ENCODE data around the gene VTI1A. TPM values are rescaled to one million over a fixed set of nuclear protein-coding genes. Genes with fewer than 3 reads are reported as not detected.
"Not testable (repeated sequence)": the region's sequence is repeated elsewhere in the genome, so short reads cannot be mapped to it uniquely, and the experiment has no call there.

VTI1A gene
- total and polyA plus RNA-seq, 7 donors: 9.9 to 31.5 (median 20.1) TPM

GRCh38 chr10:112533916-112534315 is 86.9 kb downstream of the VTI1A start:
- no peak overlapping the region for H3K27ac ChIP-seq

GRCh38 chr10:112535531-112535951 is 88.5 kb downstream of the VTI1A start:
- no peak for TF ChIP-seq CTCF (IDR thresholded peaks at IDR 0.05)
- WGBS, 3 donors: 51 to 61% (median 61%) methylated on average over 3 of the region's 3 CpGs
- no peaks in the 10 kb centered on the region for H3K4me1 ChIP-seq
- DNase-seq: no peak
- ATAC-seq: no peak
- H3K27ac ChIP-seq: no peak overlapping the region
- no peaks in the 10 kb centered on the region for H3K27me3 ChIP-seq (ENCODE audit: insufficient read depth in 3 of 3, low read length in 2 of 3)
- no peak overlapping the region for H3K4me3 ChIP-seq
- peaks cover 0 to 24% of the 10 kb centered on the region in 2 donors for H3K36me3 ChIP-seq (ENCODE audit: insufficient read depth in 1 of 2, low read depth in 1 of 2)
- intact Hi-C loops (cut with DNase I): no loop called here
- no peaks in the 10 kb centered on the region for H3K9me3 ChIP-seq

More at GRCh38 chr10:112533916-112534315, 86.9 kb downstream of the VTI1A start:
- intact Hi-C loops (cut with DNase I): no loop called here
- H3K4me1 ChIP-seq: no peaks in the 10 kb centered on the region
- H3K9me3 ChIP-seq: no peaks in the 10 kb centered on the region
- TF ChIP-seq CTCF (IDR thresholded peaks at IDR 0.05): no peak
- 58 to 79% (median 61%) methylated on average over 1 of the region's 1 CpG for WGBS, 3 donors
- no peaks in the 10 kb centered on the region for H3K27me3 ChIP-seq (ENCODE audit: insufficient read depth in 3 of 3, low read length in 2 of 3)
- no peak for DNase-seq
- no peak for ATAC-seq
- peaks cover 0 to 10% of the 10 kb centered on the region in 2 donors for H3K36me3 ChIP-seq (ENCODE audit: insufficient read depth in 1 of 2, low read depth in 1 of 2)
- no peak overlapping the region for H3K4me3 ChIP-seq

GRCh38 chr10:112536663-112537062 is 89.6 kb downstream of the VTI1A start:
- 90 to 94% (median 92%) methylated on average over 8 of the region's 8 CpGs for WGBS, 3 donors
- ATAC-seq: no peak

DNA sequence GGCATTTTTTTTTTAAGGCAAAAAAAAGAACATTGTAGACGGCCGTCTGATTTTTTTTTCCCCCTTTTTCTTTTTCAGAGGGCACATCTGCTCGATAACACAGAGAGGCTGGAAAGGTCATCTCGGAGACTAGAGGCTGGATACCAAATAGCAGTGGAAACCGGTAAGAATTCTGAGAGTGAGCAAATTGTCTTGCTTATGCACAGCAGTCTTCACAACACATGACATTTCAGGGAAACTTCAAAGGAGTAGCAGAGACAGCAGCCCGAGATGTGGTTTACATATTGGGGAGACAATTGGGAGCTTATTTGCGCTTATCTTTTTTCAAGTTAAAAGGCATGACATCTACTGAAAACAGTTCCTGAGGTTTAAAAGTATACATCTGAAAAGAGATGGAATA is 91.2 kb downstream of the VTI1A start:
- no peak overlapping the region for H3K4me3 ChIP-seq
- ATAC-seq: no peak
- 92 to 95% (median 93%) methylated on average over 7 of the region's 7 CpGs for WGBS, 3 donors
- DNase-seq: no peak
- TF ChIP-seq CTCF (IDR thresholded peaks at IDR 0.05): no peak
- no peak overlapping the region for H3K27ac ChIP-seq
- no peaks in the 10 kb centered on the region for H3K9me3 ChIP-seq
- peaks cover 0 to 24% of the 10 kb centered on the region in 2 donors for H3K36me3 ChIP-seq (ENCODE audit: insufficient read depth in 1 of 2, low read depth in 1 of 2)
- intact Hi-C loops (cut with DNase I): no loop called here
- no peaks in the 10 kb centered on the region for H3K27me3 ChIP-seq (ENCODE audit: insufficient read depth in 3 of 3, low read length in 2 of 3)
- no peaks in the 10 kb centered on the region for H3K4me1 ChIP-seq

More at GRCh38 chr10:112536663-112537062, 89.6 kb downstream of the VTI1A start:
- no peaks in the 10 kb centered on the region for H3K27me3 ChIP-seq (ENCODE audit: insufficient read depth in 3 of 3, low read length in 2 of 3)
- no peak for DNase-seq
- no peak for TF ChIP-seq CTCF (IDR thresholded peaks at IDR 0.05)
- no peak overlapping the region for H3K27ac ChIP-seq
- H3K36me3 ChIP-seq (ENCODE audit: insufficient read depth in 1 of 2, low read depth in 1 of 2): peaks cover 0 to 24% of the 10 kb centered on the region in 2 donors
- intact Hi-C loops (cut with DNase I): no loop called here
- no peak overlapping the region for H3K4me3 ChIP-seq
- H3K9me3 ChIP-seq: no peaks in the 10 kb centered on the region
- no peaks in the 10 kb centered on the region for H3K4me1 ChIP-seq

GRCh38 chr10:112539340-112539739 is 92.3 kb downstream of the VTI1A start:
- Histone ChIP-seq H3K36me3 (ENCODE audit: insufficient read depth in 1 of 2, low read depth in 1 of 2) (peaks cover 0 to 24% of the 10 kb centered on the region in 2 donors), H3K4me3 (no peak overlapping the region), H3K4me1 (no peaks in the 10 kb centered on the region), H3K27ac (no peak overlapping the region), H3K9me3 (no peaks in the 10 kb centered on the region), H3K27me3 (ENCODE audit: insufficient read depth in 3 of 3, low read length in 2 of 3) (no peaks in the 10 kb centered on the region)
- ATAC-seq (no peak), DNase-seq (no peak)
- no peak for TF ChIP-seq CTCF (IDR thresholded peaks at IDR 0.05)
- 90 to 96% (median 95%) methylated on average over 3 of the region's 3 CpGs for WGBS, 3 donors
- intact Hi-C loops (cut with DNase I): no loop called here

- H3K27me3 ChIP-seq (ENCODE audit: insufficient read depth in 3 of 3, low read length in 2 of 3); H3K27ac ChIP-seq; H3K4me1 ChIP-seq; ATAC-seq; intact Hi-C loops (cut with DNase I); H3K4me3 ChIP-seq; H3K9me3 ChIP-seq; DNase-seq: not testable (repeated sequence)
- 95 to 99% (median 97%) methylated on average over 5 of the region's 5 CpGs for WGBS, 3 donors
- H3K36me3 ChIP-seq (ENCODE audit: insufficient read depth in 1 of 2, low read depth in 1 of 2): peaks cover 0 to 24% of the 10 kb centered on the region in 2 donors
Measured at GRCh38 chr10:112542823-112543222, 95.8 kb downstream of the VTI1A start.
